GM21447 (cell line): ENCODE results near the gene TMUB1.

Source experiments
- ATAC-seq: cut with Tn5 transposase; IDR thresholded peaks from one replicate; pipeline ENCODE4 v1.9.1; 2021; ENCODE audit not compliant: unreplicated experiment

The TMUB1 gene

DNA sequence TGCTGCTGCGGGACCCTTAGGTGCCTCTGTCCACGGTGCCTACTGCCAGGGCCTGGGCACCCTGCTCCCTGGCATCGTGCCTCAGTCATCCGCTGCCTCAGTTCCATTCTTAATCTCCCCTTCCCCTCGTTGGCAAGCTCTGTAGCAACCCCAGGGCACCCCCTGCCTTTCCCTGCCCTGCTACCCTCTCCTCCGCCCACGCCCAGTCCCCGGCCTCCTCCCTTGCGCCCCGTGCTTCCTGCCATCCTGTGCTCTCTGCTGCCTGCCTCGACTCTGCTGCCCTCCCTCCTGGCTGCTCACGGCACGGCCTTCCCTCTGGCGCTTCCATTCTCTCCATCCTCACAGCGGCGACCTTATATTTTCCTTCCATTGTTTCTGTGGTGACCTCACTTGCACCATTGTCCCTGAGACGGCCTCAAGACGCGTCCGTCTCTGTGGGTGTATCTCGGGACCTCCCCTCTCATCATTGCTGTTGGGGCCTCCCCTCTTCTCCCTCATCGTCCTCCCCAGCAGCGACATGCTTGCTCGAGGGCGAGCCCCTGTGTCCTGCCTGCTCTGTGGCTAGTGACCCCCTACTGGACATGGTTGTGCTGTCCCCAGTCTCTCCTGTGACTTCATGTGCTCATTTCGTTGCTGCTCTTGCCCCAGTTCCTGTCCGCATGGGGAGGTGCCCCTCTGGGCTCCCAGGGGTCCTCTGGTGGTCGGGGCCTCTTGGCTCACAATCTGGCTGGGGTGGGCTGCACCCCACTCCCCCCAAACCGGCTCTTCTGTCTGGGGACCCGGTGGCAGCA lies 38.3 kb upstream of the TMUB1 start:
- ATAC-seq = no peak

DNA sequence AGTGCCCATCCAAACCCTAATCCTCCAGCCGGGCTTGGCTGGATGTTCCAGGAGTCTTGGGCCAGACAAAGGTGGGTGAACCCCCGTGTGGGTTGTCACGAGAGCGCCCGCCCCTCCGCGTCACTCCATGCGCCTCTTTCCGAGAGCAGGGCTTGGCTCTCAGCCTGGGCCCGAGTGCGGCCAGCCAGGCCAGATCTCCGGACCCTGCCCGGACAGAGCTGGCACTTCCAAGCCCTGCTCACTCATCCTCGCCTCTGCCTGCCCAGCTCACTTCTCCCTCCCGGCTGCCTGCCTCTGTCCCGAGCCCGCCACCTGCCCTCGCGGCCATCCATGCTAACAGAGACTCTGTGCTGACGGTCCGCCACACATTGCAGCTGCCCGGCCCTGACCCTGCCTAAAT lies 37.6 kb upstream of the TMUB1 start:
- no peak for ATAC-seq

DNA sequence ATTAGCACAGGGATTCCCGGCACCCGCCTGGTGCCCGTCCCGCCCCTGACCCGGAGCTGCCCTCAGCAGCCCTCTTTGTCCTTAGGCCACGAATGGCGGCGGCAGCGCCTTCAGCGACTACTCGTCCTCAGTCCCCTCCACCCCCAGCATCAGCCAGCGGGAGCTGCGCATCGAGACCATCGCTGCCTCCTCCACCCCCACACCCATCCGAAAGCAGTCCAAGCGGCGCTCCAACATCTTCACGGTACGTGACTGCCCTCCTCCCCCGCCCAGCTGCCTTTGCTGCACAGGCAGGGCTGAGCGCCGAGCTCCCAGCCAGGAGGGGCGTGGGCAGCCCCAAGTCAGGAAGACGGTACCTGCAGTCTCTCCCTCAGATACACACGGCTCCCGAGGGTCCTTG lies 36.6 kb upstream of the TMUB1 start:
- no peak for ATAC-seq

- ATAC-seq = no peak
Measured at GRCh38 chr7:151119055-151119415, 35.7 kb upstream of the TMUB1 start.

GRCh38 chr7:151118108-151119054 lies 35.1 kb upstream of the TMUB1 start:
- no peak for ATAC-seq

DNA sequence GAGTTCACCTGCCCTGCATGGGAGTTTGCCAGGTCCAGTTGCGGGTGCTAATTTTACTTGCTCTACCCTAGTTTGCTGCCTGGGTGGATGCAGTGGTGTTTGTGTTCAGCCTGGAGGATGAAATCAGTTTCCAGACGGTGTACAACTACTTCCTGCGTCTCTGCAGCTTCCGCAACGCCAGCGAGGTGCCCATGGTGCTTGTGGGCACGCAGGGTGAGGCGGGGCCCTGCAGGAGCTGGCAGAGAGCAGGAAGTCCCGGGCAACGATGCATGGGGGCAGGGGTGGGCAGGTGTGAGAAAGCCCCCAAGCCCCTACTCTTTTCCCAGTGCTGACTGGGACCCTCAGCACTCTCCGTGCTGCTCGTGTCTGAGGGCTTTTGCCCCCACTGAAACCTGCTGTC lies 34.3 kb upstream of the TMUB1 start:
- no peak for ATAC-seq

DNA sequence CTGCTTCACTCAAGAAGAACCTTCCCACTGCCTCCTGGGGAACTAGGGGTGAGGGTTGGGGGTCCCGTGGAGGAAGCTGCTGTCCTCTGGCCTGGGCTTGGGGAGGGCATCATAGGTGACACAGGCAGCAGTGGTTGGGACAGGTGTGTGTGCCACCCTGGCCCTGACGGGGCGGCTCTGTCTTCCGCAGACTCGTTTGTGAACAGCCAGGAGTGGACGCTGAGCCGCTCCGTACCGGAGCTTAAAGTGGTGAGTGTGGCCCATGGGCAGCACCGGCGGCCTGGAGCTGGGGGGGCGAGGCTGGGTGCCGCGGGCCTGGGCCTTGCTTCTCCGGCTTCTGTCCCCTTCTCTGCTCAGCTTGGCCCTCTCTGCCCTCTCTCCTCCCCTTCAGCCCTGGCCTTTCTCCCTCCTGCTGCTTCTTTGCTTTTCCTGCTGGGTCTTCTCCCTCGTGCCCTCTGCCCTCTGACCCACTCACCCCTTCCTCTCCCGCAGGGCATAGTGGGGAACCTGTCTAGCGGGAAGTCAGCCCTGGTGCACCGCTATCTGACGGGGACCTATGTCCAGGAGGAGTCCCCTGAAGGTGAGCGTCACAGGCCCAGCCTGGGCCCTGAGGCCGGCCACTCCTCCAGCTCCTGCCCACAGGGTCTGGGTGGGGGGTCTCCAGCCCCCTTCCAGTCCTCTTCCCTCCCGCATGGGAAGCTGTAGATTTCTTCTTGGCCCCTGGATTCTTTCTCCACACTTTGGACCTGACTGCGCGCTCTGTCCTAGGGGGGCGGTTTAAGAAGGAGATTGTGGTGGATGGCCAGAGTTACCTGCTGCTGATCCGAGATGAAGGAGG lies 33.5 kb upstream of the TMUB1 start:
- no peak for ATAC-seq

DNA sequence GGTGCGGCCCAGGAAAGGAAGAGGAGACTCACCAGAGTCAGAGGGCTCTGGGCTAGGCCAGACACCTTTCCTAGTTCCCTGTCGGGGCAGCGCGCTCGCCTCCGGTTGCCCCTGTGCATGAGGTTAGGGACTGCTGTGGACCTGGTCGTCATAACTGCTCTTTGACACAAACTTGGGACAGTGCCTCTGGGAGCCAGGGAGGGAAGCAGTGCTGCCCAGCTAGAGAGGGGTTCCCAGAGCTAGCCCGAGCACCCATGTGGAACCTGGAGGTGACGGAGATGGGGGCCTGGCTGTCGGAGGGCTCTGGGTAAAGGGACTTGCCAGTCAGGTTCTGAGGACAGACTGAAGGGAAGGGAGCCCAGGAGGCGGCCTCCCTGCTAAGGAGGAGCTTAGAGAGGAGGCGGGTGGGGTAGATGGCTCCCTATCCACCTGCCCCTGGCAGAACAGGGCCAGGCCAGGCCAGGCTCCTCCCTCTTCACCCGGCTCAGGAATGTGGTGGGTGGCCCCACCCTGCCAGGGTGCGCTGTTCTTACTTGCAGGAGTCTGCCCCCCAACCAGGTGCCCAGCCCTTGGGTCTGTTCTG lies 32.6 kb upstream of the TMUB1 start:
- no peak for ATAC-seq

- ATAC-seq = no peak
Measured at GRCh38 chr7:151115121-151115835, 32.0 kb upstream of the TMUB1 start.

DNA sequence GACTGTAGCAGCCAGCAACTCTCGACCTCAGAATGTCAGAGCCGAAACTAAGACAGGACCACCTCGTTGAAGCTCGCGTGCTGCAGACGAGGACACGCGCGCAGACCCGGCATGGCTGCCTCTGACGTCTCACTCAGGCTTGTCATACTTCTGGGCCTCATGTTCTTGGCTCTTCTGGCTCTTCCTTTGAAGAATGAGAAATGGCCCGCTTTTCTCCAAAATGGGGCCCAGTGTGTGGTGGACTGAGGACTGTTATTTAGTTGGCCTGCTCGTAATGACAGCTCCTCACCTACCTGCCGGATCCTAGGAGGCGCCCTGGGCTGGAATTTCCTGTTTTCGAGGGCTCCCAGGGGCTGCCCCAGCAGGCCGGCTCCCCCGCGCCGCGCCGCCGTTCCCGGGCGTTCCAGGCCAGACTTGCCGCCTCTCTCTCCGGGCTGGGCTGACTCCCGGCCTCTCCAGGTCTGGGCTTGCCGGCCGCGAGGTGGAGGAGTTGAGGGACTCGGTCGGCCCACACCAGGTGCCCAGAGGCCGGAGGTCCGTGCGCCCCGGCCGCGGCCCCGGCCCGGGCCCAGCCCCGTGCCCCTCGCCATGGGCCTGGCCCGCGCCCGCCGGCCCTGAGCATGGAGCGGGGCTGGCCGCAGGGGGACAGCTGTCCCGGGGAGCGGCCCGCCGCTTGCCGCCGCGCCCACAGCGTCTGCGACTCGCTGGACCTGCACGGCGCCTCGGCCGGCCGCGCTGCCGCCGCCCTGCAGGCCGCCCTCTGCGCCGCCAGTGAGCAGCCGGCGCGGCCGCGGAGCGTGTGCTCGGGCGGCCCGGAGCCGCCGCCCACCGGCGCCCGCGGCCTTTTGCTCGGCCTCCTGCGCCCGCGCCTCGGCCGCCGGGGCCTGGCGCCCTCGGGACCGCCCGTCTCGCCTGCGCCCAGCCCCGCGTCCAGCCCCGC lies 31.1 kb upstream of the TMUB1 start:
- ATAC-seq = no peak

DNA sequence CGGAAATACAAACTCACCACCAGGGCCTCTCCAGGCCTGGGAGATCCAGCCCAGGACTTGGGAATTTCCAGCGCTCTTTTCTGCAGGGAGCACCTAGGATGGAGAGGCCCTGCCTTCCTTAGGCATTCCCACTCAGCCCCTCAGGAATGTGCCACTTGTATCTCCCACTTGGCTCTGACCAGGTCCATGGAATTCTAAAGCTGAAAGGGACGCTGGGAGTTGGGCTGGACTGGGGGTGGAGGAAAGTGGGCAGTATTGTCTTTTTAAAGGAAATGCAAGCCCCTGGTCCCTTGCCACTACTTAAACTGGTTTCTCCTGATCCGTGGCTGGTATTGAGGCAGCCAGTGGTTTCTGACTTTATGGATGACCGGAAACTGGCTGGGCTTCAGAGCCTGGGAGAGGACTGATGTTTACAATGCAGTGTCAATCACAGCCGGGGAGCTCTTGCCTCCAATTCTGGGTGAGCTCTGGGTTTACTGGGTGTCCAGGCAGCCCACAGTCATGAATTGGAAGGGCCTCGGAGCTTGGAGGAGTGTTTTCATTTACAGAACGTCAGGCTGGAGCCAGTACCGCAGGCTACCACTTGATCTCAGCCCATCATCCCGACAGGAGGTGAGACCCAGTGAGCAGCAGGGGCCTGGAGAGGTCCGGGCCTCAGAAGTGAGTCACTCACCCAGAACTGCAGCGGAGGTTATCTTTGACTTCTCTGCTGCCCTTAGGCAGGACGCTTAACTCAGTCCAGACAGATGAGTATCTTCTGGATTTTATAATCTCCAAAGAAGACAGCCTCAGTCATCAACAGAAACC lies 30.3 kb upstream of the TMUB1 start:
- no peak for ATAC-seq

DNA sequence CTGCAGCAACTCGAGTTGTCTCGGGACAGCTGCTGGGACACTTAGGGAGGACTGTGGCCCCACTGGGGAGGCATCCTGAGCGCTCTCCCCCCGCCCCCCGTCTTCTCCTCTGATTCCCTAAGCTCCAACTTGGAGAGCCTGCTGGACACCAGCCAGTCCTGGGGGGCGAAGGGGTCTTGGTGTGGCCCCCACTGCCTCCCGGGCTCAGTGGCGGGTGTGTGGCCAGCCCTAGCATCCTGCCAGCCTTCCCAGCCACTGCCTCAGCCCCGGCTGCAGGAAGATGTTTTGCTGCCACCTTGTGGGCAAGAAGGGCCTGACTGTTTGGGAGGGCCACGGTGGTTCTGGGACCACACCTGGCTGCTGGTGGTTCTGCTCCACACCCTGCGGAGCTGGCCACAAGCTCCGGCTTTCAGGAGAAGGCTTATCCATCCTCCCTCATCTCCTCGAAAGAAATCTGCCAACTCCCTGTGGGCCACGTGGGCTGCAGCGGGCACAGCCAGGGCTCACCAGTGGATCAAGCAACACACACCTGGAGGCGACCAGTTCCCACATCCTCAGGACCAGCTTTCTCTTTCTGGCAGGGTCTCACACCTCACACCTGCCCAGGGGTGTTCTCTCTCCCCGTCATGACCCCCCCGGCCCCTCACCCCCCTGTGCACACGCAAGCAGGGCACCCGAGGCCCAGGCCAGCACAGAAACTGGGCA lies 27.8 kb upstream of the TMUB1 start:
- ATAC-seq = peak; percentile 84

GRCh38 chr7:151110236-151110940 lies 27.1 kb upstream of the TMUB1 start:
- ATAC-seq = no peak

DNA sequence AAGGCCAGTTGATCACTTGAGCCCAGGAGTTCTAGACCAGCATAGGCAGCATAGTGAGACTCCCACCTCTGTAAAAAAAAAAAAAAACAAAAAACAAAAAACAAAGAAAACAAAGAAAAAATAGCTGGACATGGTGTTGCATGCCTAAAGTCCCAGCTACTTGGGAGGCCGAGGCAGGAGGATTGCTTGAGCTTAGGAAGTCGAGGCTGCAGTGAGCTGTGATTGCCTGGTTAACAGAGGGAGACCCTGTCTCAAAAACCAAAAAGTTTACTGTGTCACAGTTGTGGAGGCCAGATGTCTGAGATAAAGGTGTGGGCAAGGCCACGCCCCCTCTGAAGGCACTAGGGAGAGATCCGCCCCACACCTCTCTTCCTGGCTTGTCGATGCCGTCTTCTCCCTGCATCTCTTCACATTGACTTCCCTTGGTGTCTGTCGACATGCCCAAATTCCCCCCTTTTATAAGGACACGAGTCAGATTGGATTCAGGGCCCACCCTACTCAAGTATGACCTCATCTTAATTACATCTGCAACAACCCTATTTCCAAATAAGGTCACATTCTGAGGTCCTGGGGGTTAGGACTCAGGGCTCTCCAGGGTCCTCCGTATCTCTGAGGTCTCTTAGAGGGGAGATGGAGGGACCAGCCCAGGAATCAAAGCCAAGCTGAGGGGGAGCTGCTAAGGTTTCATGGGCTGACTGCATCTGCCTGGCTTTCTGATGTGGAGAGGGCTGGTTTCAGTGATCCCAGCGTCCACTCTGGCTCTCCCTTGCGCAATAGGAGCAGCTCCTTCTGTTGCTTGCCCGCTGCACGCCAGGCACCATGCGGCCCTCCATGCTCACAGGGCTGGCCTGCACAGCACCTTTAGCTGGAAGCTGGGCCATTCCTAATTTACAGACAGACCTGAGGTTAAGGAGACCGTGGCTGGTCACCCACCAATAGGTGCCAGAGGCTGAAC lies 26.1 kb upstream of the TMUB1 start:
- ATAC-seq = no peak

GRCh38 chr7:151107882-151108281 lies 24.6 kb upstream of the TMUB1 start:
- no peak for ATAC-seq
